ENCODE measurements around the gene ZNF669. TPM values are rescaled to one million over a fixed set of nuclear protein-coding genes. Genes with fewer than 3 reads are reported as not detected.
"Not testable (repeated sequence)": the region's sequence is repeated elsewhere in the genome, so short reads cannot be mapped to it uniquely, and the experiment has no call there.

ZNF669 gene
- polyA plus RNA-seq, 3 donors, result 5.1 to 8.9 (median 8.9) TPM

- no peaks in the 10 kb centered on the region for H3K4me1 ChIP-seq (ENCODE audit: control insufficient read depth in 1 of 2, insufficient read depth in 2 of 2, low read length in 2 of 2)
- Mint-ChIP-seq H3K9me3 (peaks cover 44 to 92% (median 83%) of the 10 kb centered on the region in 7 donors), H3K36me3 (peaks cover 34 to 71% of the 10 kb centered on the region in 2 donors), H3K27me3 (ENCODE audit: low read depth in 3 of 3) (no peaks in the 10 kb centered on the region), H3K4me3 (no peak overlapping the region), H3K4me1 (no peaks in the 10 kb centered on the region), H3K27ac (no peak overlapping the region)
- 100% methylated on average over 2 of the region's 3 CpGs for WGBS (ENCODE audit: insufficient coverage)
- no peaks in the 10 kb centered on the region for H3K27me3 ChIP-seq (ENCODE audit: control insufficient read depth in 2 of 2, insufficient read depth in 2 of 2, low read length in 2 of 2)
- no peaks in the 10 kb centered on the region for H4K20me1 ChIP-seq (ENCODE audit: insufficient read depth, low read length)
- no peak overlapping the region for H3K4me2 ChIP-seq (replicated peaks; ENCODE audit: extremely low read depth, low read length, poor library complexity, severe bottlenecking)
- no peak overlapping the region for H3K4me3 ChIP-seq (replicated peaks in 1 of 3; ENCODE audit: low read depth in 2 of 3, low read length in 3 of 3)
- H3K36me3 ChIP-seq (replicated peaks in 1 of 2; ENCODE audit: control insufficient read depth in 1 of 2, insufficient read depth in 2 of 2, low read length in 2 of 2), result peaks cover under 1 to 69% of the 10 kb centered on the region in 2 donors
- peaks cover 13% of the 10 kb centered on the region for H3K79me2 ChIP-seq (ENCODE audit: insufficient read depth, low read length)
- no peak overlapping the region for H2AFZ ChIP-seq (ENCODE audit: insufficient read depth, low read depth, low read length, poor library complexity, severe bottlenecking)
- no peak overlapping the region for H3K27ac ChIP-seq (ENCODE audit: low read depth in 1 of 2, low read length in 2 of 2)
- peak; percentile 22 for TF ChIP-seq CTCF (IDR thresholded peaks at IDR 0.05)
- intact Hi-C loops (cut with micrococcal nuclease), result no loop called here
- DNase-seq, result no peak
- H3K9me3 ChIP-seq (replicated peaks in 1 of 2; ENCODE audit: control insufficient read depth in 1 of 2, insufficient read depth in 1 of 2, low read length in 2 of 2), result peaks cover 70 to 90% of the 10 kb centered on the region in 2 donors
- no peak overlapping the region for H3K9ac ChIP-seq (ENCODE audit: insufficient read depth, low read length, poor library complexity, severe bottlenecking)
These were observed 42.5 kb upstream of the ZNF669 start for GRCh38 chr1:247146671-247147070.

GRCh38 chr1:247145279-247145678 is 41.1 kb upstream of the ZNF669 start:
- H3K27ac Mint-ChIP-seq, result no peak overlapping the region
- Histone ChIP-seq H3K79me2 (ENCODE audit: insufficient read depth, low read length) (peaks cover 27% of the 10 kb centered on the region), H3K27ac (ENCODE audit: low read depth in 1 of 2, low read length in 2 of 2) (no peak overlapping the region), H3K9me3 (replicated peaks in 1 of 2; ENCODE audit: control insufficient read depth in 1 of 2, insufficient read depth in 1 of 2, low read length in 2 of 2) (peaks cover 78 to 94% of the 10 kb centered on the region in 2 donors), H3K4me3 (replicated peaks in 1 of 3; ENCODE audit: low read depth in 2 of 3, low read length in 3 of 3) (no peak overlapping the region), H3K9ac (ENCODE audit: insufficient read depth, low read length, poor library complexity, severe bottlenecking) (no peak overlapping the region), H3K4me2 (replicated peaks; ENCODE audit: extremely low read depth, low read length, poor library complexity, severe bottlenecking) (no peak overlapping the region), H2AFZ (ENCODE audit: insufficient read depth, low read depth, low read length, poor library complexity, severe bottlenecking) (no peak overlapping the region), H3K27me3 (ENCODE audit: control insufficient read depth in 2 of 2, insufficient read depth in 2 of 2, low read length in 2 of 2) (no peaks in the 10 kb centered on the region), H3K36me3 (replicated peaks in 1 of 2; ENCODE audit: control insufficient read depth in 1 of 2, insufficient read depth in 2 of 2, low read length in 2 of 2) (peaks cover 2 to 74% of the 10 kb centered on the region in 2 donors), H4K20me1 (ENCODE audit: insufficient read depth, low read length) (no peaks in the 10 kb centered on the region), H3K4me1 (ENCODE audit: control insufficient read depth in 1 of 2, insufficient read depth in 2 of 2, low read length in 2 of 2) (no peaks in the 10 kb centered on the region)
- peaks cover 44 to 93% (median 87%) of the 10 kb centered on the region in 7 donors for H3K9me3 Mint-ChIP-seq
- H3K36me3 Mint-ChIP-seq, result peaks cover 30 to 74% of the 10 kb centered on the region in 2 donors
- TF ChIP-seq CTCF (IDR thresholded peaks at IDR 0.05), result no peak
- H3K27me3 Mint-ChIP-seq (ENCODE audit: low read depth in 3 of 3), result no peaks in the 10 kb centered on the region
- no peak overlapping the region for H3K4me3 Mint-ChIP-seq
- no peak for DNase-seq
- intact Hi-C loops (cut with micrococcal nuclease), result no loop called here
- 100% methylated on average over 5 of the region's 6 CpGs for WGBS (ENCODE audit: insufficient coverage)
- no peaks in the 10 kb centered on the region for H3K4me1 Mint-ChIP-seq

GRCh38 chr1:247139557-247139956 is 35.4 kb upstream of the ZNF669 start:
- peaks cover 13 to 44% of the 10 kb centered on the region in 2 donors for H3K36me3 Mint-ChIP-seq
- H3K4me3 Mint-ChIP-seq; H3K27ac Mint-ChIP-seq; H4K20me1 ChIP-seq (ENCODE audit: insufficient read depth, low read length); H3K9ac ChIP-seq (ENCODE audit: insufficient read depth, low read length, poor library complexity, severe bottlenecking); H3K27me3 ChIP-seq (ENCODE audit: control insufficient read depth in 2 of 2, insufficient read depth in 2 of 2, low read length in 2 of 2); H3K4me1 ChIP-seq (ENCODE audit: control insufficient read depth in 1 of 2, insufficient read depth in 2 of 2, low read length in 2 of 2); H3K27ac ChIP-seq (ENCODE audit: low read depth in 1 of 2, low read length in 2 of 2); intact Hi-C loops (cut with micrococcal nuclease); H3K4me1 Mint-ChIP-seq; H3K27me3 Mint-ChIP-seq (ENCODE audit: low read depth in 3 of 3); H3K4me2 ChIP-seq (replicated peaks; ENCODE audit: extremely low read depth, low read length, poor library complexity, severe bottlenecking); H2AFZ ChIP-seq (ENCODE audit: insufficient read depth, low read depth, low read length, poor library complexity, severe bottlenecking); DNase-seq: not testable (repeated sequence)
- Histone ChIP-seq H3K4me3 (replicated peaks in 1 of 3; ENCODE audit: low read depth in 2 of 3, low read length in 3 of 3) (peak overlapping the region in 1 of 3 experiments; percentile 13), H3K36me3 (replicated peaks in 1 of 2; ENCODE audit: control insufficient read depth in 1 of 2, insufficient read depth in 2 of 2, low read length in 2 of 2) (peaks cover 2 to 37% of the 10 kb centered on the region in 2 donors), H3K9me3 (replicated peaks in 1 of 2; ENCODE audit: control insufficient read depth in 1 of 2, insufficient read depth in 1 of 2, low read length in 2 of 2) (peaks cover 61 to 96% of the 10 kb centered on the region in 2 donors), H3K79me2 (ENCODE audit: insufficient read depth, low read length) (peaks cover 24% of the 10 kb centered on the region)
- H3K9me3 Mint-ChIP-seq, result peaks cover 54 to 94% (median 91%) of the 10 kb centered on the region in 7 donors
